ENCODE data around the gene LTO1. TPM values are rescaled to one million over a fixed set of nuclear protein-coding genes. Genes with fewer than 3 reads are reported as not detected.

LTO1 gene
- total RNA-seq, 1 experiment from 2014 or later = 27.5 TPM

DNA sequence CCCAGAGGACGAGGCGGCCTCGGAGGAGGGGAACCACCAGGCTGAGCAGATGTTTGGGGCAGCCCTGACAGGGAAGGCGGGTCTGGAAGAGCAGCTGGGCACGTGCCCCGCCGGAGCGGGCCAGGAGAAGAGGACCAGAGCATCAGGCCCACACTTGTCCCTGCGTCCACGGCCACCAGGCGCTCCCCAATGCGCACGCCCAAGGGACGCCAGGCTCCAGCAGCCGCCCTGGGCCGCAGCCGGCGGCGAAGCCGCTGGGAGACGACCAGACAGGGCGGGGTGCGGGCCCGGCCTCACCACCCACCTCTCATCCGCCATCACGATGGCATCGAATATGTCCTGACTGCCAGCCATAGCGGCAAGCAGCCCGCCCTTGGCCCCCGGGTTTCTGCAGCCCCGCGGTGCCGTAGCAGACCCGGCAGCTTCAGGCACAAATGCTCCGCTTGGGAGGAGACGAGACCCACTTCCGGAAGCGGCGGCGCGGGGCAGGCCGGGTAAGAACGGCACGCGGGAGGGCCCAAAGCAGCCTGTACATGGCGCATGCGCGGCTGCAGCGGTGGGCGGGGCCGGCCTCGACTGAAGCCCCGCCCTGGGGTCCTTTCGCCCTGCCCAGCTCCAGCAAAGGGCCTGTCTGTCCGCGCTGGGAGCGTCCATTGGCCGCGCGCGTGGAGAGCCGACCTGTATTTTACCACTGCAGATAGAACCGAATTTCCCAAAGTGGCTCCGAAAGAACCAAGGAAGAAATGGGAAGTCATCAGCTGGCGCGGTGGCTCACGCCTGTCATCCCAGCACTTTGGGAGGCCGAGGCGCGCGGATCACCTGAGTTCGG lies at the start of gene LTO1 (continued):
- TF ChIP-seq, protein P1, sequence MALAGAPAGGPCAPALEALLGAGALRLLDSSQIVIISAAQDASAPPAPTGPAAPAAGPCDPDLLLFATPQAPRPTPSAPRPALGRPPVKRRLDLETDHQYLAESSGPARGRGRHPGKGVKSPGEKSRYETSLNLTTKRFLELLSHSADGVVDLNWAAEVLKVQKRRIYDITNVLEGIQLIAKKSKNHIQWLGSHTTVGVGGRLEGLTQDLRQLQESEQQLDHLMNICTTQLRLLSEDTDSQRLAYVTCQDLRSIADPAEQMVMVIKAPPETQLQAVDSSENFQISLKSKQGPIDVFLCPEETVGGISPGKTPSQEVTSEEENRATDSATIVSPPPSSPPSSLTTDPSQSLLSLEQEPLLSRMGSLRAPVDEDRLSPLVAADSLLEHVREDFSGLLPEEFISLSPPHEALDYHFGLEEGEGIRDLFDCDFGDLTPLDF (CRISPR knock-in tag; IDR thresholded peaks at IDR 0.05) = no peak
- TF ChIP-seq, protein P2, sequence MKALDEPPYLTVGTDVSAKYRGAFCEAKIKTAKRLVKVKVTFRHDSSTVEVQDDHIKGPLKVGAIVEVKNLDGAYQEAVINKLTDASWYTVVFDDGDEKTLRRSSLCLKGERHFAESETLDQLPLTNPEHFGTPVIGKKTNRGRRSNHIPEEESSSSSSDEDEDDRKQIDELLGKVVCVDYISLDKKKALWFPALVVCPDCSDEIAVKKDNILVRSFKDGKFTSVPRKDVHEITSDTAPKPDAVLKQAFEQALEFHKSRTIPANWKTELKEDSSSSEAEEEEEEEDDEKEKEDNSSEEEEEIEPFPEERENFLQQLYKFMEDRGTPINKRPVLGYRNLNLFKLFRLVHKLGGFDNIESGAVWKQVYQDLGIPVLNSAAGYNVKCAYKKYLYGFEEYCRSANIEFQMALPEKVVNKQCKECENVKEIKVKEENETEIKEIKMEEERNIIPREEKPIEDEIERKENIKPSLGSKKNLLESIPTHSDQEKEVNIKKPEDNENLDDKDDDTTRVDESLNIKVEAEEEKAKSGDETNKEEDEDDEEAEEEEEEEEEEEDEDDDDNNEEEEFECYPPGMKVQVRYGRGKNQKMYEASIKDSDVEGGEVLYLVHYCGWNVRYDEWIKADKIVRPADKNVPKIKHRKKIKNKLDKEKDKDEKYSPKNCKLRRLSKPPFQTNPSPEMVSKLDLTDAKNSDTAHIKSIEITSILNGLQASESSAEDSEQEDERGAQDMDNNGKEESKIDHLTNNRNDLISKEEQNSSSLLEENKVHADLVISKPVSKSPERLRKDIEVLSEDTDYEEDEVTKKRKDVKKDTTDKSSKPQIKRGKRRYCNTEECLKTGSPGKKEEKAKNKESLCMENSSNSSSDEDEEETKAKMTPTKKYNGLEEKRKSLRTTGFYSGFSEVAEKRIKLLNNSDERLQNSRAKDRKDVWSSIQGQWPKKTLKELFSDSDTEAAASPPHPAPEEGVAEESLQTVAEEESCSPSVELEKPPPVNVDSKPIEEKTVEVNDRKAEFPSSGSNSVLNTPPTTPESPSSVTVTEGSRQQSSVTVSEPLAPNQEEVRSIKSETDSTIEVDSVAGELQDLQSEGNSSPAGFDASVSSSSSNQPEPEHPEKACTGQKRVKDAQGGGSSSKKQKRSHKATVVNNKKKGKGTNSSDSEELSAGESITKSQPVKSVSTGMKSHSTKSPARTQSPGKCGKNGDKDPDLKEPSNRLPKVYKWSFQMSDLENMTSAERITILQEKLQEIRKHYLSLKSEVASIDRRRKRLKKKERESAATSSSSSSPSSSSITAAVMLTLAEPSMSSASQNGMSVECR (CRISPR knock-in tag; IDR thresholded peaks at IDR 0.05; ENCODE audit: borderline replicate concordance) = 0 out of 2 replicates have a peak, but pooled peaks have one; percentile 66
- TF ChIP-seq, protein P3, sequence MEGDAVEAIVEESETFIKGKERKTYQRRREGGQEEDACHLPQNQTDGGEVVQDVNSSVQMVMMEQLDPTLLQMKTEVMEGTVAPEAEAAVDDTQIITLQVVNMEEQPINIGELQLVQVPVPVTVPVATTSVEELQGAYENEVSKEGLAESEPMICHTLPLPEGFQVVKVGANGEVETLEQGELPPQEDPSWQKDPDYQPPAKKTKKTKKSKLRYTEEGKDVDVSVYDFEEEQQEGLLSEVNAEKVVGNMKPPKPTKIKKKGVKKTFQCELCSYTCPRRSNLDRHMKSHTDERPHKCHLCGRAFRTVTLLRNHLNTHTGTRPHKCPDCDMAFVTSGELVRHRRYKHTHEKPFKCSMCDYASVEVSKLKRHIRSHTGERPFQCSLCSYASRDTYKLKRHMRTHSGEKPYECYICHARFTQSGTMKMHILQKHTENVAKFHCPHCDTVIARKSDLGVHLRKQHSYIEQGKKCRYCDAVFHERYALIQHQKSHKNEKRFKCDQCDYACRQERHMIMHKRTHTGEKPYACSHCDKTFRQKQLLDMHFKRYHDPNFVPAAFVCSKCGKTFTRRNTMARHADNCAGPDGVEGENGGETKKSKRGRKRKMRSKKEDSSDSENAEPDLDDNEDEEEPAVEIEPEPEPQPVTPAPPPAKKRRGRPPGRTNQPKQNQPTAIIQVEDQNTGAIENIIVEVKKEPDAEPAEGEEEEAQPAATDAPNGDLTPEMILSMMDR (IDR thresholded peaks at IDR 0.05) = no peak
- TF ChIP-seq ZNF423 (CRISPR knock-in tag; IDR thresholded peaks at IDR 0.05) (no peak), ZNF263 (CRISPR knock-in tag; IDR thresholded peaks at IDR 0.05; ENCODE audit: low read depth) (no peak), ZNF232 (CRISPR knock-in tag; IDR thresholded peaks at IDR 0.05) (no peak; the same call in 1 of the 2 replicates), FOXJ3 (CRISPR knock-in tag; IDR thresholded peaks at IDR 0.05; ENCODE audit: borderline replicate concordance) (no peak), FOXP1 (CRISPR knock-in tag; IDR thresholded peaks at IDR 0.05; ENCODE audit: borderline replicate concordance) (peak; percentile 76; the same call in 1 of the 2 replicates), JUN (CRISPR knock-in tag; IDR thresholded peaks at IDR 0.05) (peak; percentile 56; the same call in 1 of the 2 replicates), KAT7 (CRISPR knock-in tag; IDR thresholded peaks at IDR 0.05; ENCODE audit: borderline replicate concordance) (0 out of 2 replicates have a peak, but pooled peaks have one; percentile 43), NR3C1 (CRISPR knock-in tag; conservative IDR thresholded peaks at IDR 0.05; ENCODE audit: low read depth) (no peak), SOX15 (CRISPR knock-in tag; IDR thresholded peaks at IDR 0.05) (no peak), ZNF121 (CRISPR knock-in tag; IDR thresholded peaks at IDR 0.05) (no peak), TEAD1 (CRISPR knock-in tag; IDR thresholded peaks at IDR 0.05) (0 out of 2 replicates have a peak, but pooled peaks have one; percentile 44), NFATC4 (CRISPR knock-in tag; IDR thresholded peaks at IDR 0.05) (no peak), MXD4 (CRISPR knock-in tag; IDR thresholded peaks at IDR 0.05; ENCODE audit: borderline replicate concordance) (no peak), GTF2I (CRISPR knock-in tag; conservative IDR thresholded peaks at IDR 0.05) (no peak), SMAD4 (CRISPR knock-in tag; IDR thresholded peaks at IDR 0.05) (peak; percentile 50; the same call in 1 of the 2 replicates), RELA (CRISPR knock-in tag; IDR thresholded peaks at IDR 0.05; ENCODE audit: borderline replicate concordance) (no peak), PRRX2 (CRISPR knock-in tag; IDR thresholded peaks at IDR 0.05) (no peak), ESRRA (CRISPR knock-in tag; IDR thresholded peaks at IDR 0.05; ENCODE audit: borderline replicate concordance) (0 out of 2 replicates have a peak, but pooled peaks have one; percentile 11)
- TF ChIP-seq, protein P4, sequence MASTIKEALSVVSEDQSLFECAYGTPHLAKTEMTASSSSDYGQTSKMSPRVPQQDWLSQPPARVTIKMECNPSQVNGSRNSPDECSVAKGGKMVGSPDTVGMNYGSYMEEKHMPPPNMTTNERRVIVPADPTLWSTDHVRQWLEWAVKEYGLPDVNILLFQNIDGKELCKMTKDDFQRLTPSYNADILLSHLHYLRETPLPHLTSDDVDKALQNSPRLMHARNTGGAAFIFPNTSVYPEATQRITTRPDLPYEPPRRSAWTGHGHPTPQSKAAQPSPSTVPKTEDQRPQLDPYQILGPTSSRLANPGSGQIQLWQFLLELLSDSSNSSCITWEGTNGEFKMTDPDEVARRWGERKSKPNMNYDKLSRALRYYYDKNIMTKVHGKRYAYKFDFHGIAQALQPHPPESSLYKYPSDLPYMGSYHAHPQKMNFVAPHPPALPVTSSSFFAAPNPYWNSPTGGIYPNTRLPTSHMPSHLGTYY (CRISPR knock-in tag; IDR thresholded peaks at IDR 0.05) = no peak
- TF ChIP-seq, protein P5, sequence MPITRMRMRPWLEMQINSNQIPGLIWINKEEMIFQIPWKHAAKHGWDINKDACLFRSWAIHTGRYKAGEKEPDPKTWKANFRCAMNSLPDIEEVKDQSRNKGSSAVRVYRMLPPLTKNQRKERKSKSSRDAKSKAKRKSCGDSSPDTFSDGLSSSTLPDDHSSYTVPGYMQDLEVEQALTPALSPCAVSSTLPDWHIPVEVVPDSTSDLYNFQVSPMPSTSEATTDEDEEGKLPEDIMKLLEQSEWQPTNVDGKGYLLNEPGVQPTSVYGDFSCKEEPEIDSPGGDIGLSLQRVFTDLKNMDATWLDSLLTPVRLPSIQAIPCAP (CRISPR knock-in tag; IDR thresholded peaks at IDR 0.05) = no peak
- TF ChIP-seq, protein P6, sequence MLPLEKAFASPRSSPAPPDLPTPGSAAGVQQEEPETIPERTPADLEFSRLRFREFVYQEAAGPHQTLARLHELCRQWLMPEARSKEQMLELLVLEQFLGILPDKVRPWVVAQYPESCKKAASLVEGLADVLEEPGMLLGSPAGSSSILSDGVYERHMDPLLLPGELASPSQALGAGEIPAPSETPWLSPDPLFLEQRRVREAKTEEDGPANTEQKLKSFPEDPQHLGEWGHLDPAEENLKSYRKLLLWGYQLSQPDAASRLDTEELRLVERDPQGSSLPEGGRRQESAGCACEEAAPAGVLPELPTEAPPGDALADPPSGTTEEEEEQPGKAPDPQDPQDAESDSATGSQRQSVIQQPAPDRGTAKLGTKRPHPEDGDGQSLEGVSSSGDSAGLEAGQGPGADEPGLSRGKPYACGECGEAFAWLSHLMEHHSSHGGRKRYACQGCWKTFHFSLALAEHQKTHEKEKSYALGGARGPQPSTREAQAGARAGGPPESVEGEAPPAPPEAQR (CRISPR knock-in tag; IDR thresholded peaks at IDR 0.05) = no peak
- TF ChIP-seq, protein P7, sequence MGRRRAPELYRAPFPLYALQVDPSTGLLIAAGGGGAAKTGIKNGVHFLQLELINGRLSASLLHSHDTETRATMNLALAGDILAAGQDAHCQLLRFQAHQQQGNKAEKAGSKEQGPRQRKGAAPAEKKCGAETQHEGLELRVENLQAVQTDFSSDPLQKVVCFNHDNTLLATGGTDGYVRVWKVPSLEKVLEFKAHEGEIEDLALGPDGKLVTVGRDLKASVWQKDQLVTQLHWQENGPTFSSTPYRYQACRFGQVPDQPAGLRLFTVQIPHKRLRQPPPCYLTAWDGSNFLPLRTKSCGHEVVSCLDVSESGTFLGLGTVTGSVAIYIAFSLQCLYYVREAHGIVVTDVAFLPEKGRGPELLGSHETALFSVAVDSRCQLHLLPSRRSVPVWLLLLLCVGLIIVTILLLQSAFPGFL (CRISPR knock-in tag; IDR thresholded peaks at IDR 0.05; ENCODE audit: borderline replicate concordance) = no peak
- TF ChIP-seq, protein P8, sequence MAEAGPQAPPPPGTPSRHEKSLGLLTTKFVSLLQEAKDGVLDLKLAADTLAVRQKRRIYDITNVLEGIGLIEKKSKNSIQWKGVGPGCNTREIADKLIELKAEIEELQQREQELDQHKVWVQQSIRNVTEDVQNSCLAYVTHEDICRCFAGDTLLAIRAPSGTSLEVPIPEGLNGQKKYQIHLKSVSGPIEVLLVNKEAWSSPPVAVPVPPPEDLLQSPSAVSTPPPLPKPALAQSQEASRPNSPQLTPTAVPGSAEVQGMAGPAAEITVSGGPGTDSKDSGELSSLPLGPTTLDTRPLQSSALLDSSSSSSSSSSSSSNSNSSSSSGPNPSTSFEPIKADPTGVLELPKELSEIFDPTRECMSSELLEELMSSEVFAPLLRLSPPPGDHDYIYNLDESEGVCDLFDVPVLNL (CRISPR knock-in tag; IDR thresholded peaks at IDR 0.05; ENCODE audit: borderline replicate concordance, low read depth) = no peak
